Measurements from ENCODE around the gene SYT11. TPM values are rescaled to one million over a fixed set of nuclear protein-coding genes. Genes with fewer than 3 reads are reported as not detected.

Gene SYT11
- total and polyA plus RNA-seq, 9 of the 15 experiments (the other 6 are each of a cell fraction or from before 2014, with no cell fraction given), result 0.05 to 0.18 (median 0.11) TPM

- BruUV-seq (replicated peaks), result TSS peak; percentile 27
- in situ Hi-C loops (cut with MboI), result no loop called here
- peaks cover 3 to 13% of the 10 kb centered on the region in 2 experiments; a peak in 3 of 5 replicates for H3K4me1 ChIP-seq (replicated peaks in 1 of 2; ENCODE audit: control insufficient read depth in 2 of 2, insufficient read depth in 2 of 2, low read length in 2 of 2)
- H4K20me1 ChIP-seq (replicated peaks; ENCODE audit: control insufficient read depth, insufficient read depth, low read length), result no peaks in the 10 kb centered on the region
- ATAC-seq, result peak; percentile 93
- no peaks in the 10 kb centered on the region for H3K9me3 ChIP-seq (replicated peaks; ENCODE audit: control insufficient read depth, insufficient read depth, low read depth, low read length)
- WGBS (ENCODE audit: insufficient coverage, low coverage, missing lambda C conversion rate), result 21% methylated on average over 4 of the region's 4 CpGs
- no peaks in the 10 kb centered on the region for H3K79me2 ChIP-seq (ENCODE audit: control insufficient read depth, insufficient read depth, low read length)
- no peak overlapping the region for H3K9ac ChIP-seq (ENCODE audit: insufficient read depth in 1 of 2, low read depth in 2 of 2, low read length in 2 of 2)
- peak; percentile 82 for FAIRE-seq
- ChIA-PET CTCF (ENCODE audit: low intra/inter-chr PET ratio) (no interaction called here), POLR2A (interaction anchor here (1.2 to 2.0 kb wide), 3 partner anchors 10 to 57 kb away, joined by 3 to 5 read pairs (median 5); no protein-coding TSS in a partner anchor)
- H3K4me2 ChIP-seq (ENCODE audit: insufficient read depth, low read length), result no peak overlapping the region
- H3K4me3 ChIP-seq, result no peak overlapping the region
- no peaks in the 10 kb centered on the region for H3K27me3 ChIP-seq (ENCODE audit: control insufficient read depth in 2 of 2, insufficient read depth in 2 of 2, low read length in 2 of 2)
- H3K27ac ChIP-seq (ENCODE audit: extremely low read depth, low read depth, low read length), result peak overlapping the region; percentile 28; the same call in 1 of the 3 replicates
- peak in 3 of 4 experiments; percentile 35 to 74 (median 61) for DNase-seq (ENCODE audit: extremely low read depth in 1 of 4, low spot score in 3 of 4)
- intact Hi-C loops (cut with micrococcal nuclease), result no loop called here
- H3K9me1 ChIP-seq (ENCODE audit: control insufficient read depth, insufficient read depth, low read length), result no peaks in the 10 kb centered on the region
- no peak overlapping the region for H2AFZ ChIP-seq (ENCODE audit: low read depth, low read length)
- H3K36me3 ChIP-seq (ENCODE audit: control insufficient read depth, insufficient read depth, low read length), result peaks cover 75% of the 10 kb centered on the region
- TF ChIP-seq CCNT2 (IDR thresholded peaks at IDR 0.05; ENCODE audit: borderline replicate concordance, extremely low read depth, insufficient read length, low read depth, low read length) (peak; percentile 31), MNT (conservative IDR thresholded peaks at IDR 0.05) (peak in 1 of 2 experiments; percentile 39; a peak in 1 of 4 replicates), SOX6 (IDR thresholded peaks at IDR 0.05) (peak; percentile 66), CBX2 (IDR thresholded peaks at IDR 0.05; ENCODE audit: insufficient read depth, low read length, poor library complexity, severe bottlenecking) (no peak), ZNF507 (tag; conservative IDR thresholded peaks at IDR 0.05) (no peak), POLR2AphosphoS5 (IDR thresholded peaks at IDR 0.05; ENCODE audit: control insufficient read depth, insufficient read depth, low read depth, low read length) (peak; percentile 91), ATF6 (CRISPR knock-in tag; IDR thresholded peaks at IDR 0.05) (no peak), ZNF121 (CRISPR knock-in tag; conservative IDR thresholded peaks at IDR 0.05) (no peak), ZBTB34 (CRISPR knock-in tag; IDR thresholded peaks at IDR 0.05) (no peak), ZNF449 (CRISPR knock-in tag; IDR thresholded peaks at IDR 0.05) (no peak), KDM5B (IDR thresholded peaks at IDR 0.05; ENCODE audit: insufficient replicate concordance, low read depth, low read length) (no peak), CBFA2T2 (conservative IDR thresholded peaks at IDR 0.05) (peak; percentile 89), FOXJ2 (tag; IDR thresholded peaks at IDR 0.05) (no peak), TCF3 (CRISPR knock-in tag; IDR thresholded peaks at IDR 0.05) (peak; percentile 93)
Measured at GRCh38 chr1:155900161-155900560, 40.8 kb downstream of the SYT11 start.
